Activated CD8-positive, alpha-beta memory T cell treated with anti-CD3 and anti-CD28 coated beads, Interleukin-2, amount 50 U/mL, for 24 hours (primary cell): ENCODE measurements around the gene GNLY.
"Not testable (repeated sequence)": the region's sequence is repeated elsewhere in the genome, so short reads cannot be mapped to it uniquely, and the experiment has no call there.

Source experiments
- DNase-seq: peaks from one replicate; pipeline ENCODE4 v3.0.0-alpha.2; 2020; ENCODE audit errors: extremely low read depth

GNLY gene

GRCh38 chr2:85665264-85665937, 28.8 kb upstream of the GNLY start:
- no peak for DNase-seq

DNA sequence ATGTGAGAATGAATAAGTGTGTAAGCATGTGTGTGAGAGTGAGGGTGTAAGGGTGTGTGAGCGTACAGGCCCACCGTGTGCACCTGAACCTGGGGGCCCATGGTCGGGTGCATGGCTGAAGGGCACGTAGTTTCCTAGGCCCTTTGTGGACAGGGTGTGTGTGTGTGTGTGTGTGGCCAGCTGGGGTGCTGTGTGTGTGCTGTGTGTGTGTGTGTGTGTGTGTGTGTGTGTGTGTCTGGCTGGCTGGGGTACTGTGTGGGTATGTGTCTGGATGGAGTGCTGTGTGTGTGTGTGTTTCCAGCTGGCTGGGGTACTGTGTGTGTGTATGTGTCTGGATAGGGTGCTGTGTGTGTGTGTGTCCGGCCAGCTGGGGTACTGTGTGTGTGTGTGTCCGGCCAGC, 28.1 kb upstream of the GNLY start:
- no peak for DNase-seq

GRCh38 chr2:85666435-85667316, 27.5 kb upstream of the GNLY start:
- no peak for DNase-seq

DNA sequence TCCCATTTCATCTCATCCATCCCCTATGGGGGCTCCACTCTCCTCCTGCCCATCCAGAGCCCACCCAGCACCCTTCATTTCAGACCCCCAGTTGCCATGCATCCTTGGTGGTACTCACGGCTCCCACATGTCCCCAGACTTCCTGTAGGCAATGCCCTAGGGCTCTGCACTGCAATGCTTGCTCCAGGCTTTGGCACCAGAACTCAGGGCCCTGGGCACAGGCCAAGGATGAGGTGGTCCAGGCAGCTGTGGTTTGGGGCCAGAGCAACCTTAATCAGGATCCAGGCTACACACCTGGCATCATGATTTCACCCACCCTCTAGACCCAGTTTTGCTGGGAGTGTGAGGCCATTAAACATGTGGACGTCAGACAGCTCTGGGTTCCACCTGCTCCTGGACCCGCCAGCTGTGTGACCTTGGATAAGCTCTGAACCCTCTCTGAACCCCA, 26.6 kb upstream of the GNLY start:
- no peak for DNase-seq

GRCh38 chr2:85668009-85668856, 25.9 kb upstream of the GNLY start, which contains the start of gene SFTPB:
Gene SFTPB (minus strand): TSS chr2:85668199. CDS start chr2:85668183, 16 bp downstream.
- no peak for DNase-seq

DNA sequence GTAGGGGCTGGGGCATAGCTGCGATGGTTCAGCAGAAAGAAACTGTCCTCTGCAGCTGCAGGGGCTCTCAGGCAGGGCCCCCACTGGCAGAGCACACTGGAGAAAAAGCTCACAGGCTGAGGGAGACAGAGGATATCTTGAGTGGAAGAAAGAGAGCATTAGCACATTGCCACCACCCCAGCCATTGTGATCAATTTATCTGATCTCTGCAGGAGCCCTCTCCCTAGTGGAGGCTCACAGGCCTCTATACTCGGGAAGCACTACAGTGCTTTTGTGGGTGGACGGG, 25.4 kb upstream of the GNLY start:
- no peak for DNase-seq

- no peak for DNase-seq
Measured at GRCh38 chr2:85669549-85669948, 24.6 kb upstream of the GNLY start.

GRCh38 chr2:85670416-85670815, 23.7 kb upstream of the GNLY start:
- DNase-seq: not testable (repeated sequence)

DNA sequence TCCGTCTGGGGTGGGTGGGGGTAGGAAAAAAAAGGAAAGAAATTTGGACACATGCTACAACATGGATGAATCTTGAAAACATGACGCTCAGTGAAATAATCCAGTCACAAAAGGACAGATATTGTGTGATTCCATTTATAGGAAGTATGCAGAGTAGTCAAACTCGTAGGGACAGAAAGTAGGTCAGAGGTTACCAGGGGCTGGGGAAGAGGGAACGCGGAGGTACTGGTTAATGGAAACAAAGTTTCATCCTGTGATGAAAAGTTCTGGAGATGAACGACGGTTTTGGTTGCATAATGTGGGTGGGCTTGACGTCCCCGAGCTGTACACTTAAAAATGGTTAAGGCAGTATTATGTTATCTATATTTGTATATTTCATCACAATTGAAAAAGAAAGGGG, 21.7 kb upstream of the GNLY start:
- DNase-seq: no peak

DNA sequence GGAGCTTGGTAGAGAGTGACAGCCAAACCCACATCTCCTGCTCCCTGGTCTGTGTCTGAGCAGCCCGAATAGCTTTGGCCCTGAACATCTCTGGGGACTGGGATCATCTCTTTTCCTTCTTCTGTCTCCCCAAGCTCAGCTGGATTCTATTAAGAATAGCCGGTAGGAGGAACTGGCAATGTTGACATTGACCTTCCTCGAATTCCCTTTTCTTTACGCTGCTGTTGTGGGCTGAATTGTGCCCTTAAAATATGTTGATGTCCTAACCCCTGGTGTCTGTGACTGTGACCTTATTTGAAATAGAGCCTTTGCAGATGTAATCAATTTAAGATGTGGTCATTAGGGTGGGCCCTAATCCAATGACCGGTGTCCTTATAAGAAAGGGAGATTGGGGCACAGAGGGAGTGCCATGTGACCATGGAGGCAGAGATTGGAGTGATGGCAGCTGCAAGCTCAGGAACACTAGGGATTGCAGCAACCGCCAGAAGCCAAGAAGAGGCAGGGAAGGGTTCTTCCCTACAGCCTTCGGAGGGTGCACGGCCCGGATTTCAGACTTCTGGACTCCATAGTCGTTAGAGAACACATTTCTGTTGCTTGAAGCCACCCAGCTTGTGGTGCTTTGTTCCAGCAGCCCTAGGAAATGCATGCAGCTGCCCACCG, 20.3 kb upstream of the GNLY start:
- DNase-seq: no peak

- DNase-seq: no peak
Measured at GRCh38 chr2:85674417-85674816, 19.7 kb upstream of the GNLY start.

- DNase-seq: no peak
Measured at GRCh38 chr2:85675427-85675826, 18.7 kb upstream of the GNLY start.

- no peak for DNase-seq
Measured at GRCh38 chr2:85675866-85676548, 18.2 kb upstream of the GNLY start.

- DNase-seq: no peak
Measured at GRCh38 chr2:85678377-85678776, 15.8 kb upstream of the GNLY start.

GRCh38 chr2:85678794-85679672, 15.1 kb upstream of the GNLY start:
- DNase-seq: peak; percentile 36

- no peak for DNase-seq
Measured at GRCh38 chr2:85680707-85681371, 13.3 kb upstream of the GNLY start.

- no peak for DNase-seq
Measured at GRCh38 chr2:85681372-85681763, 12.8 kb upstream of the GNLY start.

- no peak for DNase-seq
Measured at GRCh38 chr2:85681776-85682175, 12.4 kb upstream of the GNLY start.

- no peak for DNase-seq
Measured at GRCh38 chr2:85682378-85682777, 11.8 kb upstream of the GNLY start.

DNA sequence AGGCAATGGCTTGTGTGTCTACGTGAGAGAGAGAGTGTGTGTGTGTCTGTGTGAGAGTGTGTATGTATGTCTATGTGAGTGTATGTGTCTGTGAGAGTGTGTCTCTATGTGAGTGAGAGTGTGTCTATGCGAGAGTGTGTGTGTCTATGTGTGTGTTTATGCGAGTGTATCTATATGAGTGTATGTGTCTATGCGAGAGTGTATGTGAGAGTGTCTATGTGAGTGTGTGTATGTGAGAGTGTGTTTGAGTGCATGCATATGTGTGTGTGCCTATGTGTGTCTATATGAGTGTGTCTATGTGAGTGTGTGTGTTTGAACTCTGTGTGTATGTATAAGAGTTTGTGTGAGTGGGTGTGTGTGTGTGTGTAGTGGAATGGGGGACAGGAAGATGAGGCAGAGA, 9.8 kb upstream of the GNLY start:
- DNase-seq: no peak
